Stimulated activated naive CD8-positive, alpha-beta T cell treated with anti-CD3 and anti-CD28 coated beads, Interleukin-15, Interleukin-2, amounts not matched to agents 100 ng/mL and 50 ng/mL, for 24 hours (primary cell): ENCODE results near the gene P4HB.

Source experiments
- H3K27ac Mint-ChIP-seq: one replicate; pipeline ENCODE4 v1.8.0; 2021; ENCODE audit warnings: mild to moderate bottlenecking, mixed read lengths
- H3K27me3 Mint-ChIP-seq: one replicate; pipeline ENCODE4 v1.8.0; 2021; ENCODE audit warnings: mixed read lengths
- H3K36me3 Mint-ChIP-seq: one replicate; pipeline ENCODE4 v1.8.0; 2021; ENCODE audit warnings: low read depth, mixed read lengths
- H3K4me1 Mint-ChIP-seq: one replicate; pipeline ENCODE4 v1.8.0; 2021; ENCODE audit warnings: low read depth, mixed read lengths
- H3K4me3 Mint-ChIP-seq: one replicate; pipeline ENCODE4 v1.8.0; 2021; ENCODE audit warnings: mild to moderate bottlenecking, mixed read lengths
- H3K9me3 Mint-ChIP-seq: one replicate; pipeline ENCODE4 v1.8.0; 2021; ENCODE audit warnings: mixed read lengths

P4HB gene

GRCh38 chr17:81822312-81822637 is 38.1 kb downstream of the P4HB start:
- no peaks in the 10 kb centered on the region for H3K9me3 Mint-ChIP-seq
- H3K4me3 Mint-ChIP-seq: no peak overlapping the region
- H3K36me3 Mint-ChIP-seq: no peaks in the 10 kb centered on the region
- no peak overlapping the region for H3K27ac Mint-ChIP-seq
- peaks cover 4% of the 10 kb centered on the region for H3K27me3 Mint-ChIP-seq
- no peaks in the 10 kb centered on the region for H3K4me1 Mint-ChIP-seq

DNA sequence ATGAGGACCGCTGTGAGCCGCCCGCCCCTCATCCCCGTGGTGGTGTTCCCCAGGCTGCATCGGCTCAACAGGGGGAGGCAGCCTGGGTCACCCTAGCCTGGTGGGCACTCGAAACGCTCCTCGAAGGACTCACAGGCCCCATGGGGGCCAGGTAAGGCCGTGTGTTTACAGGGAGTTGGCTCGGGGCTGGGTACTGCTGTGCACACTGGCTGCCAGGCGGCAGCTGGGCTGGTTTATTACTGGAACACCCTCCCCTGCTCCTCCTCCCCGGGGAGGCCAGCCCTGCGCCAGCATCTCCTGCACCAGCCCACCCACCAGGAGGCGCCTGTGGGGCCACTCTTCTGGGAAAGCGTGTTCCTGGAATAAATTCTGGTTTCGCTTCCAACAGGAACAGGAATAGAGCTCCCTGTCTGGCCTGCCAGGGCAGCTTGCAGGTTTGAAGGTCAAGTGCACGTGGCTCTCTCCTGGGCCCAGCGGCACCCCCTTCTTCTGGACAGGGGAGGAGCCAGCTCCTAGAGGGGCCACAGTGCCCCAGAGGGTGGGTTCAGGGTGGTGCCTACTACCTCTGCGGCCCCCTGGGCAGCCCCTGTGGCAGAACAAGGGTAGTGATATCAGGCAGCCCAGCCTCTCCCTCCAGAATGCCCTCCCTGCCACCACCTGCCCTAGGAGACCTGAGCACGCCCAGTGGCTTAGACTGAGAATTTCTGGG is 38.6 kb downstream of the P4HB start:
- Mint-ChIP-seq H3K36me3 (no peaks in the 10 kb centered on the region), H3K9me3 (no peaks in the 10 kb centered on the region), H3K27ac (no peak overlapping the region), H3K4me3 (no peak overlapping the region), H3K4me1 (no peaks in the 10 kb centered on the region), H3K27me3 (peaks cover 4% of the 10 kb centered on the region)

DNA sequence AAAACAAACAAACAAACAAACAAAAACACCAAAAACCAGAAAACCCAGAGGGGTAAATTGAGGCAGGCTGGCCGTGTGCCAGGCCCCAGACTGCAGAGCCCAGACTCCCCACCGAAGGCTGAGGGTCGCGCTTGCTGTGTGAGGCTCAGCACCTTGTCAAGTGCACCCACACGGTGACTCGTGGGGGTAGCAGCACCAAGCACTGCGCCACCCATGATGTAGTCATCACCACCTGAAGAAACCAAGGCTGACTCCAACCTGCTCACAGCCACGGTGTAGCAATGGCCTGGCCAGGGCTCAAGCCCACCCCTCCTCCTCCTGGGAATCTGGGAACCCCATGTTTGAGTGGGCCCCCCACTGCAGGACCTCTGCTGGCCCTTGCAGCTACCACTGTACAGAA is 39.2 kb downstream of the P4HB start:
- Mint-ChIP-seq H3K4me1 (no peaks in the 10 kb centered on the region), H3K27ac (no peak overlapping the region), H3K36me3 (no peaks in the 10 kb centered on the region)

GRCh38 chr17:81819708-81820107 is 40.6 kb downstream of the P4HB start:
- Mint-ChIP-seq H3K27ac (no peak overlapping the region), H3K4me1 (no peaks in the 10 kb centered on the region)

More for the DNA sequence above, 39.2 kb downstream of the P4HB start:
- Mint-ChIP-seq H3K9me3 (no peaks in the 10 kb centered on the region), H3K27me3 (peaks cover 5% of the 10 kb centered on the region), H3K4me3 (no peak overlapping the region)

DNA sequence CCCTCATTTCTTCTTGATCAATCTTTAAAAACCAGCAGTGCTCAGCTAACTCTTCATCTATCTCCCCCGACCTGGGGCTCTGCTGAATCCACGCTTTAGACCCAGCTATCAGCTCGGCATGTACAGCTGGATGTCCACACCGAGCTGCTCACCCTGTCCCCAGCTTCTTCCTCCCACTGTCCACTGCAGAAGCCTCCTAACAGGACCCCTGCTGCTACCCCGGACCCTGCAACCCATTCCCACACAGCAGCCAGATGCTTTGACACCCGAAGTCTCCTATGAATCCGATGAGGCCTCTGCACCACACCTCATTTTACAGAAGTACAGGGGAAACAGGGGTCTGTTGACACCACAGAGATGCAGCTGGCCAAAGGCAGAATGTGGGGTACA is 42.6 kb downstream of the P4HB start:
- no peak overlapping the region for H3K4me3 Mint-ChIP-seq
- peaks cover 7% of the 10 kb centered on the region for H3K27me3 Mint-ChIP-seq
- H3K9me3 Mint-ChIP-seq: no peaks in the 10 kb centered on the region
- H3K36me3 Mint-ChIP-seq: no peaks in the 10 kb centered on the region
- H3K27ac Mint-ChIP-seq: no peak overlapping the region
- no peaks in the 10 kb centered on the region for H3K4me1 Mint-ChIP-seq

More at GRCh38 chr17:81819708-81820107, 40.6 kb downstream of the P4HB start:
- Mint-ChIP-seq H3K9me3 (no peaks in the 10 kb centered on the region), H3K27me3 (peaks cover 7% of the 10 kb centered on the region), H3K36me3 (no peaks in the 10 kb centered on the region), H3K4me3 (no peak overlapping the region)

DNA sequence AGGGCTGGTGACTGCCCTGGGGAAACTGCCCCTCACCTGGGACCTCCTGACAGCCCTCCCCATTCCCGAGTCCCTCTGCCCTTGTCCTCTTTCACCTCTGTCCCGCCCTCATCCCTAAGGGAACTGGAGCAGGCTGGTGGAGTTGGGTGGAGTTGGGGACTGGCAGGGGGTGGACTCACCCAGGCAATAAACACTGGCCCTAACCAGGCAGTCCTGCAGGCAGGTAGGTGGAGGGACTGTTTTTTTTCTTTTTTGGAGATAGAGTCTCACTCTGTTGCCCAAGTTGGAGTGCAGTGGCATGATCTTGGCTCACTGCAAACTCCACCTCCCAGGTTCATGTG is 44.7 kb downstream of the P4HB start:
- Mint-ChIP-seq H3K36me3 (no peaks in the 10 kb centered on the region), H3K27ac (no peak overlapping the region), H3K9me3 (no peaks in the 10 kb centered on the region), H3K4me1 (no peaks in the 10 kb centered on the region), H3K4me3 (no peak overlapping the region), H3K27me3 (peaks cover 7% of the 10 kb centered on the region)

GRCh38 chr17:81814748-81815645 is 45.3 kb downstream of the P4HB start:
- Mint-ChIP-seq H3K4me3 (no peak overlapping the region), H3K36me3 (no peaks in the 10 kb centered on the region), H3K27me3 (peaks cover 7% of the 10 kb centered on the region), H3K9me3 (no peaks in the 10 kb centered on the region), H3K27ac (no peak overlapping the region), H3K4me1 (no peaks in the 10 kb centered on the region)

GRCh38 chr17:81813861-81814683 is 46.3 kb downstream of the P4HB start:
- Mint-ChIP-seq H3K4me1 (no peaks in the 10 kb centered on the region), H3K36me3 (no peaks in the 10 kb centered on the region), H3K27ac (no peak overlapping the region), H3K4me3 (no peak overlapping the region), H3K27me3 (peaks cover 15% of the 10 kb centered on the region), H3K9me3 (no peaks in the 10 kb centered on the region)

GRCh38 chr17:81813371-81813684 is 47.0 kb downstream of the P4HB start:
- Mint-ChIP-seq H3K4me3 (no peak overlapping the region), H3K4me1 (no peaks in the 10 kb centered on the region), H3K36me3 (no peaks in the 10 kb centered on the region), H3K27ac (no peak overlapping the region), H3K27me3 (peaks cover 17% of the 10 kb centered on the region), H3K9me3 (no peaks in the 10 kb centered on the region)

DNA sequence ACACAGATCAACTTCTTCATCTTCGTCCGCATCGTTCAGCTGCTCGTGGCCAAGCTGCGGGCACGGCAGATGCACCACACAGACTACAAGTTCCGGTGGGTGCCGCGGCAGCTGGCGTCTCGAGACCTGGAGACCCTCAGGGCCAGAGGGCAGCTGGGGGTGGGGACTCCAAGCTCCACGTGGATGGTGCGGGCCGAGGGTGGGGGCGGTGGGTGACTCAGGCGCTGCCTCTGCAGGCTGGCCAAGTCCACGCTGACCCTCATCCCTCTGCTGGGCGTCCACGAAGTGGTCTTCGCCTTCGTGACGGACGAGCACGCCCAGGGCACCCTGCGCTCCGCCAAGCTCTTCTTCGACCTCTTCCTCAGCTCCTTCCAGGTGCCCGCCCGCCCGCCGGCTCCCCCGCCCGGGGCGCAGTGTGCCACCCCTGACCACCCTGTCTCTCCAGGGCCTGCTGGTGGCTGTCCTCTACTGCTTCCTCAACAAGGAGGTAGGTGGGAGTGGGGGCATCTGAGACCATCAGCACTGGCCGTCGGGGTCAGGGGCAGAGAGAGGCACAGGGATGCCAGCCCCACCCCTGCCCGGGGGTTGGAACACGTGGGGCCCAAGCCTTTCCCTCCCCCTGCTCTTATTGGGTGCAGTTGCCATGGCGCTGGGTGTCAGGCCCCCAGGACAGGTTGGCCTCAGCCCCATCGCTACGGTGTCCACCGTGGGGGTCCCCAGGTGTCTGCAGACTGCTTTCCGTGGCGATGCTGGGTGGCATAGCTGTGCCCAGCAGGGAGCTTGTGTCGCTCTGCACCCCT is 47.6 kb downstream of the P4HB start:
- no peaks in the 10 kb centered on the region for H3K9me3 Mint-ChIP-seq

DNA sequence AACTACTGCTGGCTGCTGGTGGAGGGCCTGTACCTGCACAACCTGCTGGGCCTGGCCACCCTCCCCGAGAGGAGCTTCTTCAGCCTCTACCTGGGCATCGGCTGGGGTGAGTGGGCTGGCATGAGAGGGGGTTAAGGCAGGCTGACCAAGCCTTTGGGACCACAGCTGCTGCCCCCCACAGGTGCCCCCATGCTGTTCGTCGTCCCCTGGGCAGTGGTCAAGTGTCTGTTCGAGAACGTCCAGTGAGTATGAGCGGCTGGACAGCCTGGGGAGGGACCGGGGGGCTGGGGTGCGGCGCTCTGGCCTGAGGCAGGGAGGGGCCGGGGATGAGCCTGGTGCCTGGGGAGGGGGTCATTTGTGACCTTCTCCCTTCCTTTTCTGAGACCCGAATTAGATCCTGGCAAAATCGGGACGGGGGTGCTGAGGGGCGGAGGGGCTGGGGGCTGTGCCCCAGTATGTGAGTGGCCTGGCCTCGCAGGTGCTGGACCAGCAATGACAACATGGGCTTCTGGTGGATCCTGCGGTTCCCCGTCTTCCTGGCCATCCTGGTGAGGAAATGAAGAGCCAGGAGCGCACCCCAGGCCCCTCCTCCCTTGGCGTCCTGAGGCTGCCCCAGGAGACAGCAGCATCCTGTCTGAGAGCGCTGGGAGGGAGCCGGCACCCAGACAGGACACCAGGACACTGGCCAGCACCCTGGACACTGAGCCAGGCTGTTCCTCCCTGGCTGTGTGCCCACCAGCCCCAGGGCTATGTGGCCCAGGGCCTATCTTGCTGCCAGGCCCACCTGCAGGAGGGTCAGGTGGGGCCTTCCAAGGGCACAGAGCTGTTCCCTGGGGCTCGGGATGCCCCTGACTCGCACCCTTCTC is 48.4 kb downstream of the P4HB start:
- no peak overlapping the region for H3K4me3 Mint-ChIP-seq
- H3K36me3 Mint-ChIP-seq: no peaks in the 10 kb centered on the region
- H3K9me3 Mint-ChIP-seq: no peaks in the 10 kb centered on the region
- H3K27me3 Mint-ChIP-seq: peaks cover 13% of the 10 kb centered on the region
- H3K27ac Mint-ChIP-seq: no peak overlapping the region
- H3K4me1 Mint-ChIP-seq: no peaks in the 10 kb centered on the region

More for the DNA sequence above, 47.6 kb downstream of the P4HB start:
- peaks cover 17% of the 10 kb centered on the region for H3K27me3 Mint-ChIP-seq
- H3K27ac Mint-ChIP-seq: no peak overlapping the region
- H3K4me3 Mint-ChIP-seq: no peak overlapping the region
- no peaks in the 10 kb centered on the region for H3K36me3 Mint-ChIP-seq
- H3K4me1 Mint-ChIP-seq: no peaks in the 10 kb centered on the region

- Mint-ChIP-seq H3K27me3 (peaks cover 11% of the 10 kb centered on the region), H3K27ac (no peak overlapping the region), H3K4me1 (no peaks in the 10 kb centered on the region), H3K36me3 (no peaks in the 10 kb centered on the region), H3K9me3 (no peaks in the 10 kb centered on the region), H3K4me3 (no peak overlapping the region)
These were observed 49.2 kb downstream of the P4HB start for GRCh38 chr17:81810892-81811704.

DNA sequence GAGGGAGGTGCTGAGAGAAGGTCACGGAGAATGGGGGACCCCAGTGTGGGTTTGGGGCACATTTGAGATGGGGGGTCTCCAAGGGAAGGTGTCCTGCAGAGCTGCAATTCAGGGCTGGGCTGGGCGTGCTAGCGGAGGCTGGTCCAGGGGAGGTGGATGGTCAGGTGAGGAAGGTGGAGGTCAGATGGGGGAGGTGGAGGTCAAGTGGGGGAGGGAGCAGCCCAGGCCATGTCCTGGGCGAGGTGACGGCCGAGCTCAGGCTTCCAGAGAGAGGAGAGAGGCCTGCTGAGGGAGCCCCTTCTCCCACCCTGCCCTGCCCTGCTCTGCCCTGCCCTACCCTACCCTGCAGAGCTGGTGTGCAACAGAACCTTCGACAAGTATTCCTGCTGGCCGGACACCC is 49.9 kb downstream of the P4HB start:
- Mint-ChIP-seq H3K9me3 (no peaks in the 10 kb centered on the region), H3K36me3 (no peaks in the 10 kb centered on the region), H3K4me3 (no peak overlapping the region), H3K4me1 (no peaks in the 10 kb centered on the region), H3K27me3 (peaks cover 10% of the 10 kb centered on the region), H3K27ac (no peak overlapping the region)
